Measurements from ENCODE around the gene TUG1.

TUG1 gene

DNA sequence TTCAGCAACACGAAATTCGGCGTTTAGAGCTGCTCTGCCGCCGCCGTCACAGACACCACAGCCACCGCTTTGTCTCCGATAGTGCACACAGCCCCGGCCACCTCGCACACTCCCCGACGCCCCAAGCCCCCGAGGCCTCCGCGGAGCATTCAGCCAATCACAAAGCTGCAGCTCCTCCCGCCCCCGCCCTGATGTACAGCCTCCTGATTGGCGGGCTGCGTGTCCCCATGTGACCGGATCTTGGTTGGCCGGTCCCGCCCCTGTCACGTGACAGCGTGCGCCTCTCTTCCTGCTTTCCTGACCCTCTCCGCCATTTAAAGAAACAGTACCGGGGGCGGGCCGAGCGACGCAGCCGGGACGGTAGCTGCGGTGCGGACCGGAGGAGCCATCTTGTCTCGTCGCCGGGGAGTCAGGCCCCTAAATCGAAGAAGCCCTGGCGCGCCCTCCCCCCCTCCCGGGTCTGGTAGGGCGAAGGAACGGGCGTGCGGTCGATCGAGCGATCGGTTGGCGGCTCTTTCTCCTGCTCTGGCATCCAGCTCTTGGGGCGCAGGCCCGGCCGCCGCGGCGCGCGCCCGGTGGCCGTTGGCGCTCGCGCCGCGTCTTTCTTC, at the start of gene TUG1:
TSS of gene TUG1 (plus strand) at position 342 of the 608 bp plus-strand sequence.
- DNase-seq: peak; percentile 88

DNA sequence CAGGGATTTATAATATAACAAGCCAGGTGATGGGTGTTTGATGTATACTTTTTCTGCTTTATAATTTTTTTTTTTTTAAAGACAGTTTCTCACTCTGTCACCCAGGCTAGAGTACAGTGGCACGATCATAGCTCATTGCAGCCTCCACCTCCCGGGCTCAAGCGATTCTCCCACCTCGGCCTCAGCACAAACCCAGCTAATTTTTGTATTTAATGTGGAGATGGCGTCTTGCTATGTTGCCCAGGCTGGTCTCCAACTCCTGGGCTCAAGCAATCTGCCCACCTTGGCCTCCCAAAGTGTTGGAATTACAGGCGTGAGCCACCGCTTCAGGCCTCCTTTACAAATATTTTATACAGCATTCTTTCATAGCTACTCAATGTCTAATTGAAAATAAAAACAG, 49.1 kb upstream of the TUG1 start:
- DNase-seq: no peak

DNA sequence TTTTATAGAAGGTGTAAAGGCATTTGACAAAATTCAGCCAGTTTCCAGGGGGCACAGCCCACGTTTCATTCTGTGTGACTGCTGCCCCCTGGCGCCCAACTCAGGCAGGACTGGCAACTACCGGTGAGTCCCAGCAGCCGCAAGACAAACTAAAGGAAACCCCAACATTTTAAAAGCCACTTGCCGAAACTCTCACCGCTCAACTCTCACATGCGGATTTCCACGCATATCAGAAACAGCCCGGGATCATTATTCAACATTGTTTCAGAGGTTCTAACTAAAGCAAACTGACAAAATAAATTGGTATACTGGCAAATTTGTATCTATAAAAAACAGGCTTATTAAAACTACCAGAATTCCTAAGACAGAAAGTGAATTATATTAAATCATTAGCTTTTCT, 48.7 kb upstream of the TUG1 start:
- DNase-seq: no peak

DNA sequence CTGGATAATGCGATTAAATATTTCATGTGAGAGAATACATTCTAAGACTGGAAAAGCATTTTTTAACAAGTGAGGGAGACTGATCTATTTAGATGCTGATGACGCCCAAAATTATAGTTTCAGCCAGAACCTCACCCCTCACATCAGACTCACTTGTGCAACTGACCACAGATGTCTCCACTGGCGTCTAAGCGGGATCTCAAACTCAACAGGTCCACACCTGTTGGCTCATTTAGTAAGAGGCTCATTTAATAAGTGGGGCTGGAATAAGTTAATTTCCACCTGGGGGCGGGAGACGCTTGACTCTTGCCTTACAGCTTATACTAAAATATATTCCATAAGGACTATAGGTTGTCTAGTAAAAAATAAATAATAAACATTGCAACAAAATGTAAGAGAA, 48.0 kb upstream of the TUG1 start:
- no peak for DNase-seq

DNA sequence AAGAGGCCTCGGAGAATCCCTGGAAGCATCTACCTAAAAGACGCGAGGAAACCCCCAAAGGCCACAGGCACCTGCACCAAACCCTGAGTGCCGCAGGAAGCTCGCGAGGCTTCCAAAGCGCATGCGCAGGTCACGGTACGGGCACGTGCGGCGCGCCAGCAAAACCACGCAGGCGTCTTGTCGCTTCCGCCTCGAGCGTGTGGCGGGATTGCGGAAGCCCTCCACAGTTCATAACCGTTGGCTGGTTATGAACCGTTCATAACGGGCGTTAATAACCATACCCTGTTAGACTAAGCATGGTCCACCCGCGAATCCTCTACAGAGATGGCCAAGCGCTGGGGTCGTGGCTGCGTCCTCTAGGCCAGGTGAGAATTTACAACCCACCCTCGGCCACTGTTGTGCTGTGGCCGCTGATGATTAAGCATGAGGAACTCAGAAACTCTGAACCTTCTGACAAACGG, 46.9 kb upstream of the TUG1 start:
- DNase-seq: no peak

DNA sequence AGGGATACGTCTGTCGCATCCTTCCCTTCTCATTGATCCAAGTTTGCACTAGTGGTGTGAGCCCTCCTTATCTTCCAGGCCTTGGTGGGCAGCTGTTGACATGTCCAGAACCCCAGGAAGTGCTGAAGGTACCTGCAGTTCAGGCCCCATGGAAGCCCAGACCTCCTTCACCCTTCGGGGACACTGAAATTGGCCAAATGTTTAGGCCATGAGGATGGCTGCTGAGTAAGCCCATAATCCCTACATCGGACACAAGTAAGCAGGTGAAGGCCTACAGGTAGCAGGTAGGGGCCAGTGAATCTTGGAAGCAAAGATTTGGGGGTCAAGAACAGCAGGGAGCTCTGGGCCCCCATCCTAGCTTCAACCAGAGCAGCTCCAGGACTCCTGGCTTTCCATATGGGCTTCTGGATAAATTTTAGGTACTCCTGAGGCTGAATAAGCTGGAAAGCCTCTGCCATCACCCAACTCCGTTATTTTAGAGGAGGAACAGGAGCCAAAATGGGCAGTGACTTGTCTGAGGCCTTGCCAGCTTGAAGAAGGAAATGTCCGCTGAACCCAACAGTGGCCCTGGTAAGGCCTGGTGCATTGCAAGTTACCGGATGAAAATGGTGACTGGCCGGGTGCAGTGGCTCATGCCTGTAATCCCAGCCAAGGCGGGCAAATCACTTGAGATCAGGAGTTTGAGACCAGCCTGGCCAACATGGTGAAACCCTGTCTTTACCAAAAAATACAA, 45.7 kb upstream of the TUG1 start:
- DNase-seq: no peak

DNA sequence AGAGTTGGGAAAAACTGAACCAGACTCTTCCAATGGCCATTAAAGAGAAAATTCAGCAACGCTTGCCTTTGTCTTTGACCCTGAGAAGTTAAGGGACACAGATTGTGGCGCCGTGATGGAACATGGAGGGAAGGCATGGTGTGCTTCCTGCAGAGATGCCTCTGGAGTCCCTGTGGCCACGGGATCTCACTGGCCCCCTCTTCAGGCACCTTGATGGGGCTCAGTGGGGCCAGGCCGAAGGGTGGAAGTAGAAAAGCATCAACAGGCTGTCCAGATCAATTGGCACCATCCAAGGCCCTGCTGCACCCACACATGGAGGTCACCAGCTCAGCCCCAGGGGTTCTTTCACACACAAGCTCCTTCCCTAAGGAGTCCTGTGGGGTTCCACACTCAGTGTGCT, 43.4 kb upstream of the TUG1 start:
- no peak for DNase-seq

DNA sequence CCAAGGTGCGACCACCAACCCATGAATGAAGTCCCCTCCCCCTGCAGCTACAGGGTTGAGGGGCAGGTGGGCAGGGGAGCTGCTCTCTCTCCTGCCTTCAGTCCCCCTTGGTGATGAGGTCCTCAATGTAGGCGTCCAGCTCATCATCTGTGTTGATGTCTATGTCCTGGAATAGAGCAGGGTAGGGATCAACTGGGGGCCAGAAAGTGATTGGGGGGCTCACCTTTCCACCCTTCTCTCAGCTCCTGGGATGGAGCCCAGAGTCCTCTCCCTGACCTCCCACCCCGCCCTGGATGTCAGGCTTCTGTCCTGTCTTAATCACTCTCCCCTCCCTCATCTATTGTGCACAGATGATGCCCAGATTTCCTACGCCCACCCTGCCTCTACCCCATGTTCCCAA, 42.4 kb upstream of the TUG1 start:
- DNase-seq: no peak

DNA sequence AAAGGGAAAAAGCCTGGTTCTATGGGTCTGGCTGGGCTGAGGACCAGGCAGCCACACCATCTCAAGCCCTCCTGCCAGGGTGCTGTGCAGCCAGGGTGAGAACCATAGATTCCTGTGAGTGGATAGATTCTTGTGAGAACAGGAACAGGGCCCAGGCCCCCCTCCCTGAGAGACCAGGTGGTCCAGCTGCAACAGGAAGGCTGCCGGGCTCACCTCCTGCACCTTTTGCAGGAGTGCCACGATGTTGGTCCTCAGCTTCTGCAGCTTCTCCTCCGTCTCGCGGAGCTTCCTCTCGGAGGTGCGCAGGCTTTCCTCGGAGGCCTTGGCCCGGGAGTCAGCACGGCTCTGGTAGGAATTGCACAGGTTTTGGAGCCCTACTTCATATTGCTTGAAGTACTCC, 41.3 kb upstream of the TUG1 start:
- no peak for DNase-seq

DNA sequence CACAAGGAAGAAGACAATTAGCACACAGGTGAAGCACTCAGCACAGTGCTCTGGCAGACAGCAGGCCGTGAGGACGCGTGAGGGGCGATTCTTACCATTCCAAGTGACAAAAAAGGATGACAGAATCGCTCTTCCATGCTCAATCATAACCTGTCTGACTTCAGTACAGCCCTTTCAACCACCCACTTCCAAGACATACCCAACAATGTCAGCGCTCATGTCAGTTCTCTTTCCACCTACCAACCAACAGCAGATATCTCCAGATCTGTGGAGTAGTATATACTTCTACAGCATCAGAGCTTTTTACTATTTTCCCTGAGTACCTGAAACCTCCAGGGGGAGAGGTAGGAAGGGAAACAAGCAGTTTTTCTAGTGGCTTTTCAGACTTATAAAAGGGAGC, 40.7 kb upstream of the TUG1 start:
- no peak for DNase-seq

DNA sequence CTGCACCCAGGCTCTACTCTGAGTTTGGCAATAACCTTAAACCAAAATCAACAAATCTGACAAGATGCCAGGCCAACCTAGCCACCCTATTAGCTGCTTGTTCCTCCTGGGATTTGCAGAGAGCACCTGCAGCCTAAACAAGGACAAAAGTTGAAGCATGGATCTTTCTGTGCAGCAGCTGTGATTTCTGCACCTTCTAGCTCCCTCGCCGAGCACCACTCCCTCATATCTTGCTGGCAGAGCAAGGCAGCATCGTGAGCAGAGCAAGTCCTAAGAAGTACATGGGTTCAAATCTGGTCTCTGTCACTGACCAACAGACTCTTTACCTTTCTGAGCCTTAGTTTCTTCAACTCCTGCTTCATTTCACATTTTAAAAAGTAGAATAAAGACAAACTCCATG, 38.8 kb upstream of the TUG1 start:
- no peak for DNase-seq

DNA sequence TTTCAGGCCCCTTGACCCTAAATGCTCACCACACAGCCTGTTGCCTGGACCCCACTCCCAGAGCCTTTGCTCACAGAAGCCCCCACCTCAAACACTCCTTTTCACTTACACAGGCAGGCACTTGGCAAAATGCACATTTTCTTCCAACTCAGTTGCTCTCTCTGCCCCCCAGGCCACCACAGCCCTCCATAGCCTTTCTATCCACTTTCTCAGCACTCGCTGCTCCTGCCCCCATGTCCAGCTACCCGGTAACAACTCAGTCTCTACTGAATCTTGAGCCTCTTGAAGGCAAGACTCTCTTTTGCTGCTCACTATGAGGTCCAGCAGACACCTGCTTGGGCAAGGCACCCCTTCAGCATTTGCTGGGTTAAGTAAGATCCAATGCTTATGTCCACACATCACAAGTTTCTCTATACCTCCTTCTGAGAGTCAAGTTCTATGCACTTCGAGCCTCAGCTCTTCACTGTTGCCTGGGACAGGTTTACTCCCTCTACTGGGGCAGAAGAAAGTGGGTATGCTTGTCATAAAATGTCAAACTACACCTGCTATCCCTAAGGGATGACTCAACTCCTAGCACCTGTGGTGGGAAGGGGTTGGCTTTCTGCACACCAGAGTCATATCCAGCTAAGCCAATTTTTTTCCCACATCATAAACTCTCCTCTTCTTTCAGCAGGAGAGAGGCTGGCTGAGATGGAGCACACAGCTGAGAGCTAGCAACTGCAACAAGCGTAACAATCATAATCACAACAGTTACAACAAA, 37.3 kb upstream of the TUG1 start:
- no peak for DNase-seq

DNA sequence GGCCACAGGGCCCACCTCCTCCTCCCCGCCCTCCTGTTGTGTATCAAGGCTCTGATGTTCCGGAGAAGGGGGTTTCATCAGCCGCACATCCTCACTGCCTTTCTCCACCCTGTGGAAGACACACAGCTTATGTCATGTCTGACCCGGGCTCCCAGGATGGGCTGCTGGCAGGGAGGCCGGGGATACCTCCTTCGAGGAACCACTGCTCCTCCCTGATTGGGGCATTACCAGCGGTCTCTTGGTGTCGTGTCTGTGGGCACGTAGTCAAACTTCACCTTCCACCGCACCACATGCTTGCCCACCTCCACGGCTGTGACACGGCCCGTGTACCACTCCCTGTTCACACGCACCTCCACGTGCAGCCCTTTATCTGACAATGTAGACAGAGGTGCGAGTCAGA, 36.4 kb upstream of the TUG1 start:
- no peak for DNase-seq

DNA sequence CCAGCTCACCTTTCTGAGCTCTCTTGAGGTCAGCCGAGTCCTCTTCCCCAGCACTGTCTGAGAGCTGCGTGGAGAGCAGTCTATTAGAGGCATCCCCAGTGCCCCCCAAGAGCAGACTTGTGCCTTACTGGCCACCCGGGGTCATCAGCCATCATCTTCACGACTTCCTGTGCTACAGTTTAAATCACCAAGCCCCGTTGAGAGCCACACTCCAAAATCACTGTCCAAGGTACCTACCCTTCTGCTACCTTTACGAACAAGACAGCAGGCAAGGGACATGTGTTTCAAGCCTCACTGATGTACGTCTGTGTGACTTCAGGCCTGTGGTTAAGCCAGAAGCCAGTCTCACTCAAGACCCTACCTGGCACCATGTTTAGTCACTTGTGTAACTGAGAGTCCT, 35.6 kb upstream of the TUG1 start:
- DNase-seq: no peak

DNA sequence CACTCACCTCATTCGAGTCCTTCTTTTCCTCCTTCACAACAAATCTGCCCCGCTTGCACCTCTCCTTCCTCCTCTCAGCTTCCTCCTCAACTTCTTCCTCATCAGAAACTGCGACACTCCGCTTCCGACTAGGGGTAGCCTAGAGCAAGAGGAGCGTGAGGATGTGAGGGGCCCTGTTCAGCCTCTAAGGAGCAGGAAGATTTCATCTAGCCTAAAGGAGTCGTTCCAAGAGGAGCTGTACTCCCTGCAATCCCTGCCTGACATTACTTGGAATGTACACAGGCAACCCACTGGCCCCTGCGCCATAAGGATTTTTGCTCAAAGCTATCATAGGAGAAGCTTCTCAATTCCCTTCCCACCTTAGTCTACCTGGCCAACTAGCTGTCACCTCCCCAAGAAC, 35.0 kb upstream of the TUG1 start:
- DNase-seq: no peak

DNA sequence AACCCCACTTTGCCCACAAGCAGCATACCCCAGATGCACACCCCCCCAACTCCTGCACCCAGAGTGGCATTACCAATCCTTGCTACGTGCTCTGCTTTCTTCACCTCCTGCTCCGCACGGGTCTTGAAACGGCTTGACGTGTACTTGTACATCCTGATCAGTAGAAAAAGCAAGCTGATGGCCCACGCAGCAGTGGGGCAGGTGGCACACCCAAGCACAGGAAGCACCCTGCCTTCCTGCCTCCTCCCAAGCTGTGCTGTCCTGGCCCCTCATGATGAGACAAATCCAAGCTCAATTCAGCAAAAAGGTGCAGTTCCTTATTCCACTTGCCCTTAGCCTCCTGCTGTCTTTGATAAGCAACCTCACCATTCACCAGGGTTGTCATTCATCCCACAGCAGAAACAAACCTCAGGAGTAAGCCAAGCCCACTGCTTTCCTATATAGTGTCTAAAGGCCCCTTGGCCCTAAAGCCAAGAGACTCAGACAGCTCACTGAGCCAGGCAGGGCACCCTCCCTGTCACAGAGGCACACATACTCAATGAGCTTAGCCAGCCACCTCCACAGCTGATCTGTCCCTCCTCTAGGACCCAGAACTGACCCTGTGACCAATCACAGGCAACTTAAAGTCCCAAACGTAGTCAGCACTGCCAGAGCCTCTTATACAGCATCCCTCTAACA, 28.2 kb upstream of the TUG1 start:
- no peak for DNase-seq

DNA sequence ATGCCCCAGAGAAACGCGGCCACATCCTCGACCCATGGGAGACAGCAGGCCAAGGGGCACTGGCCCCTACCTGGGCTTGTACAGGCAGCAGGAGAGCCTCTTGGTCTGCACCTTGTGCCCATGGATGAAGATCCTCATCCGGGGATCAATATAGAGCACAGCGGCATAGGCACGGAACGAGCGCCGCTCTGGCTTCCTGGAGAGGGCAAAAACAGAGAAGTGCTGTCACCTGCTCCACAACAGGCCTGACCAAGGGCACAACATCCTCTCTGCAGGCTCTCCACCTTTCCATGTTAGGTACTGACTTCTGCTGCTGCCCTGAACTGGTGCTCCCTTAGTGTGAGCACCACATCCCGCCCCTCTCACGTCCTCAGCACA, 27.7 kb upstream of the TUG1 start:
- DNase-seq: no peak

DNA sequence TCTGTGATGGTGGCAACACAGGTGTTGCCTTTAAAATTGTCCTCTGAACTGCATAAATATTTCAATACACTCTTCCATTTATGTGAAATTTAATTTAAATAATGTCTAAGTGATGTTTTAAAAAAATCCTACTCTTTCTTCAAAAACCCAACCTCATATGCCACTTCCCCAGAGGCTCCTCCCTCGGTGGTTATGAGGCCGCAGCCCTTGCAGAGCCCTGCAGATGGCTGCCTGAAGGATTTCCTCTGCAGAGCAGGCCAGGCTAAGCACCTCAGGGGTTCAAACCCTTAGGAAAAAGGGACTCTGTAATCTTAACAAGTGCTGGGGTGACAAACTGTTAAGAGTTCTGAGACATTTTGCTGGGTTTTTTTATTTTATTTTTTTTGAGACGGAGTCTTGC, 25.7 kb upstream of the TUG1 start:
- no peak for DNase-seq

DNA sequence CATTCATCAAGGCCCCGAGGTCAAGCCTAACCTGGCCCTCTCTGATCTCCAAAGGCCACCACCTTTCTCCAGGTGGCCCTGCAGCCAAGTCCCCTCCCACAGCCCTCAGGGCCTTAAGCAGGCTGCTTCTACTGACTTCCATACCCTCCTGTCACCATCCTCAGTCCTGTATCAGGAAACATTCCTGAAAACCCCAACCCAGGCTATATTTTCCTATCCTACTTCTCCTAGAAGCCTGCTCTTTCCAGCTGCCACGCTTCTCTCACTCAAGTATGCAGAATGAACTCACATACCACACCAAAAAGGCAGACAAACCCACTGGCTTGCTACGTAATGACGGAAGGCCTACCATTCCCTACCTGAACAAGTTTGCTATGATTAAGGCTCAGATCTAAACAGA, 24.1 kb upstream of the TUG1 start:
- no peak for DNase-seq

DNA sequence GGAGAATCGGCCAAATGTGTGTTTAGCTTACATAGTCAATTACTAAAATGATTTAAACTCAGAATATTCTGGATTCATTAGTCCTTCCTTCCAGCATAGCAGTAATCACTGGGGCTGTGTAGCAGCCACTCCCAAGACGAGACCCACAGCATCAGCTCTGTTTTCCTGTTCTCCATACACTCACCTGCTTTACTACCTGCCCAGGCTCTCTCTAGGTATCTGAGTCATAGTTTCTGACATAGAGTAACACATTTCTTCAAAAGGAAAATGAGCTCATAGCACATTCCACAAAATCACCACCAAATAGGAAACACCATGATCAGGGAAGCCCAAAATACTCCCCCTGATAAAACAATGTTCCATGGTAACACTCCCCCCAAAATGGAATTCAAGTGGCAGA, 23.4 kb upstream of the TUG1 start:
- no peak for DNase-seq

DNA sequence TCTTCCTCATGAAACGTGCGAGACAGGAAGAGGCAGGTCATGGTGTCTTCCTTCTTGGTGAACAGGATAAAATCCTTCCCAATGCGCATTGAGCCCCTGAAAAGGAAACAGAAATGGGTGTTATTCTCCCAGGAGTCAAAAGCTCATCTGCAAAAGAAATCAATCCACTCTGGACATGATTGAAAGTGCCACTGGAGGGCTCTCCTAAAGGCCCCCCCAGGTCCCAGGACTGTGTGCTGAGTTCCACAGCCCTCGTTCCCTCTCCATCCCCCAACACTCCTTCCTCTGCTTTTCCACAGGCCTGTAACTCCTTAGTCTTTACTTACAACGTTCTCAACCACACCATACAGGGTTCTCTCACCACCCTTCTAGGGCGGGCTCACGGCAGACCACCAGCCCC, 22.7 kb upstream of the TUG1 start:
- DNase-seq: no peak

DNA sequence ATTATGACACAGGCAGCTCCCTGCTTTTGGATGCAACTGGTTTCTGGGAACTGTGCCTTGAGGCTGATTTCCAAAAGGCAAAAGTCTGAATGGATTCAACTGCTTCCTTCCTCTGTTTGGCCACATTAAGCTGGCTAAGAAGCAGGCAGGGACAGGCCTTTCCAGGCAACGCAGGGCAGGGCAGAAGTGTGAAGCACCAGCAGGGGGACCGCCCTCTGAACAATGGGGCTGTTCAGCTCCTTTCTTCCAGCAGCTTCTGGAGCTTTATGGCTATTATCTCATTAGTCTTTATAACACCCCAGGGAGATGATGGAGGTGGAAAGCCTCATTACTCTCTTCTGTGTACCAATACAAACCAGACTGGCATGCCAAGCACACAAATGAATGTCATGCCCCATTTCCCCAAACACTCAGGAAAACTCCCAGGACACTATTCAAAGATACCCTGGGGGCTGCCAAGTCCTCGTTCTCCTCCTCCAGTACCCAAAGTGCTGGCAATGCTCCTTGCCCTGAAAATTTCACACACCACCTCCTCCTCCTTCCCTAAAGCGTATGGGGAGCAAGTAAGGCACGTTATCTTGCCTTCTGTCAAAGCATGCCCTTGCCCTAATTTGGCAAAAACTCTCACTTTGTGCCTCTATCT, 21.8 kb upstream of the TUG1 start:
- no peak for DNase-seq

DNA sequence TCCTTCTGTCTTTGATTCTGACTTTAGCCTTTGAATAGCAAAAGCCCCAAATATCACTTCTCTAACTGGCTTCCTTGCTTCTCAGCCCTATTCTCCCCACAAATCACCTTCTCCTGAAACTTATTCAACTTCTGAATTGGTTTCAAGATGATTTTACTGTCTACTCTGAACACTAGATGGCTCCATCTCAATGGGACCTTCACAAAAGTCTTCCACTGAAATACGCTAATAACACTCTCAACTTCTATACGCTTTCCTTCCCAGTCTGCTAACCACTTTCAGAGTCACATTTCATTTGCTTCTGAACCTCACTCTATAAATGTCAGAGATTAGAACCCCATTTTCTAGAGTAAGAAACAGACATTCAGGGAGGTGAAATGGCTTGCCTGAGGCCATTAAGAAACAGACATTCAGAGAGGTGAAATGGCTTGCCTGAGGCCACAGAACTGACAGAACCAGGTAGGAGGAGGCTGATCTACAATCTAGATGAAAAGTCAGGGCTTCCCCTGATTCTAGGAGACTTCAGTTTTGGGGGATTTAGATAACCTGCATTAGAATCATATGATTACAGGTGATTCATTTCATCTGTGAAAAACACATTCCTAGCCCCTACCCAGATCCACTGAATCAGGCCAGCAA, 21.1 kb upstream of the TUG1 start:
- DNase-seq: no peak

All from NCI-H510A (cell line).